Measurements from ENCODE around the gene SLC43A1. TPM values are rescaled to one million over a fixed set of nuclear protein-coding genes. Genes with fewer than 3 reads are reported as not detected.

The SLC43A1 gene
- total and polyA plus RNA-seq, 2 of the 4 experiments (the other 2 are of a cell fraction) = 10.0 to 17.0 TPM

GRCh38 chr11:57547854-57548377 is 32.4 kb upstream of the SLC43A1 start:
- Histone ChIP-seq H3K4me3 (ENCODE audit: insufficient read depth, low read depth, low read length) (no peak overlapping the region), H4K20me1 (ENCODE audit: insufficient read depth, low read length) (no peaks in the 10 kb centered on the region), H2BK5ac (ENCODE audit: low read depth, low read length, poor library complexity, severe bottlenecking) (no peak overlapping the region), H3K14ac (replicated peaks; ENCODE audit: low read depth, low read length) (no peak overlapping the region), H3K18ac (ENCODE audit: low read depth, low read length) (no peak overlapping the region), H3K9me1 (ENCODE audit: insufficient read depth, low read length) (no peaks in the 10 kb centered on the region), H4K91ac (ENCODE audit: insufficient read depth, low read depth, low read length) (no peak overlapping the region), H3K27ac (ENCODE audit: insufficient read depth, low read length) (no peak overlapping the region), H3K27me3 (ENCODE audit: control insufficient read depth, insufficient read depth, low read length) (peaks cover 6% of the 10 kb centered on the region; the same call in 1 of the 2 replicates), H3K9ac (ENCODE audit: low read depth, low read length) (no peak overlapping the region), H2AK9ac (replicated peaks; ENCODE audit: low read depth, low read length, poor library complexity) (peak overlapping the region; percentile 79), H2BK15ac (ENCODE audit: low read depth, low read length) (no peak overlapping the region), H2BK20ac (ENCODE audit: low read depth, low read length) (no peak overlapping the region), H4K8ac (ENCODE audit: low read depth in 2 of 2, low read length in 2 of 2) (no peak overlapping the region), H3K56ac (ENCODE audit: extremely low read depth, insufficient read depth, low read length) (no peak overlapping the region), H3K9me3 (ENCODE audit: control insufficient read depth, insufficient read depth, low read length) (no peaks in the 10 kb centered on the region), H3K79me1 (ENCODE audit: low read depth in 1 of 2, low read length in 2 of 2) (no peaks in the 10 kb centered on the region), H2AK5ac (ENCODE audit: low read depth, low read length) (no peak overlapping the region), H3K23ac (ENCODE audit: low read depth, low read length) (no peak overlapping the region), H4K5ac (ENCODE audit: low read depth, low read length) (no peak overlapping the region), H3K4me2 (ENCODE audit: low read depth, low read length) (no peak overlapping the region), H2BK120ac (ENCODE audit: low read depth, low read length) (no peak overlapping the region), H3K36me3 (ENCODE audit: control insufficient read depth, insufficient read depth, low read length) (peaks cover 30% of the 10 kb centered on the region), H2AFZ (replicated peaks; ENCODE audit: low read length, poor library complexity) (no peak overlapping the region), H3K4me1 (ENCODE audit: control insufficient read depth, insufficient read depth, low read length) (no peaks in the 10 kb centered on the region), H3K4ac (ENCODE audit: low read depth, low read length) (no peak overlapping the region)
- intact Hi-C loops (cut with micrococcal nuclease) = no loop called here
- in situ Hi-C loops (cut with MboI; ENCODE audit: low sequenced_read_pairs) = no loop called here
- DNase-seq (no peak), ATAC-seq (ENCODE audit: low read depth) (no peak)
- dilution Hi-C loops (cut with HindIII; ENCODE audit: low sequenced_read_pairs, unreplicated experiment) = no loop called here
- BruUV-seq (replicated peaks) = no TSS peak
- WGBS, 2 experiments (ENCODE audit: extremely low coverage in 2 of 2, insufficient read length in 1 of 2) = 86% methylated on average over 4 of the region's 6 CpGs; no CpG with 5 or more reads in 1 of the 2 experiments
- ChIA-PET POLR2A (ENCODE audit: unreplicated experiment) (interaction anchor here (0.6 kb wide), 1 partner anchor 978 kb away, joined by 3 read pairs; no protein-coding TSS in a partner anchor), CTCF (interaction anchor here (0.6 kb wide), 1 partner anchor 111 kb away, joined by 8 read pairs; no protein-coding TSS in a partner anchor)
- TF ChIP-seq RCOR1 (IDR thresholded peaks at IDR 0.05; ENCODE audit: insufficient replicate concordance, low read length) (no peak), POLR2A (IDR thresholded peaks at IDR 0.05; ENCODE audit: low read depth, low read length) (no peak), CTCF (conservative IDR thresholded peaks at IDR 0.05; ENCODE audit: low read depth, low read length) (no peak), RAD21 (IDR thresholded peaks at IDR 0.05; ENCODE audit: low read length) (no peak), RFX5 (IDR thresholded peaks at IDR 0.05; ENCODE audit: low read depth, low read length) (no peak), NFE2L2 (IDR thresholded peaks at IDR 0.05; ENCODE audit: low read depth, low read length) (no peak), CEBPB (IDR thresholded peaks at IDR 0.05; ENCODE audit: low read depth, low read length) (no peak), SMC3 (IDR thresholded peaks at IDR 0.05; ENCODE audit: low read depth, low read length) (no peak), MXI1 (IDR thresholded peaks at IDR 0.05; ENCODE audit: borderline replicate concordance, low read depth, low read length) (no peak), MAZ (IDR thresholded peaks at IDR 0.05; ENCODE audit: borderline replicate concordance, low read depth, low read length) (no peak), FOS (IDR thresholded peaks at IDR 0.05; ENCODE audit: low read depth, low read length) (no peak), CHD1 (IDR thresholded peaks at IDR 0.05; ENCODE audit: low read depth, low read length) (no peak), BHLHE40 (IDR thresholded peaks at IDR 0.05; ENCODE audit: low read depth, low read length) (no peak), ELK1 (IDR thresholded peaks at IDR 0.05; ENCODE audit: borderline replicate concordance, low read depth, low read length) (no peak), USF2 (IDR thresholded peaks at IDR 0.05; ENCODE audit: low read depth, low read length) (no peak), MAFK (IDR thresholded peaks at IDR 0.05; ENCODE audit: low read depth, low read length) (no peak)
